Large intestine (tissue), 3 donors: ENCODE measurements around the gene LCN10. TPM values are rescaled to one million over a fixed set of nuclear protein-coding genes. Genes with fewer than 3 reads are reported as not detected.
"Not testable (repeated sequence)": the region's sequence is repeated elsewhere in the genome, so short reads cannot be mapped to it uniquely, and the experiment has no call there.

Source experiments
- DNase-seq, 2 donors: peaks; one replicate each; pipeline versions ENCODE4 v3.0.0 to v3.0.0-alpha.2; 2013
- H3K27ac ChIP-seq: one replicate; pipeline ENCODE4 v1.5.1; 2013; ENCODE audit warnings: low read length
- H3K27me3 ChIP-seq: 2 replicates; pipeline ENCODE4 v1.6.1; 2013; ENCODE audit warnings: low read length; ENCODE audit not compliant: control insufficient read depth, insufficient read depth
- H3K36me3 ChIP-seq: 2 replicates; pipeline ENCODE4 v1.6.1; 2013; ENCODE audit warnings: low read length; ENCODE audit not compliant: control insufficient read depth, insufficient read depth
- H3K4me1 ChIP-seq: one replicate; pipeline ENCODE4 v1.6.1; 2013; ENCODE audit warnings: low read length; ENCODE audit not compliant: control insufficient read depth, insufficient read depth
- H3K4me3 ChIP-seq: one replicate; pipeline ENCODE4 v1.5.1; 2013; ENCODE audit warnings: low read length
- H3K9me3 ChIP-seq: one replicate; pipeline ENCODE4 v1.6.1; 2013; ENCODE audit warnings: mild to moderate bottlenecking, low read depth, low read length, moderate library complexity; ENCODE audit not compliant: control insufficient read depth
- WGBS: methylation state at CpG from one replicate; pipeline ENCODE4 v1.1.5; 2013; ENCODE audit warnings: low lambda C conversion rate; ENCODE audit not compliant: insufficient coverage; 5-methylcytosine and 5-hydroxymethylcytosine counted together
- polyA plus RNA-seq: library from polyadenylated mRNA; unstranded; fragments of 120-200 nt; gene quantifications from one replicate; pipeline ENCODE4 v1.2.1, GENCODE V29; 2013

The LCN10 gene
- polyA plus RNA-seq, 1 donor: 7.8 TPM

DNA sequence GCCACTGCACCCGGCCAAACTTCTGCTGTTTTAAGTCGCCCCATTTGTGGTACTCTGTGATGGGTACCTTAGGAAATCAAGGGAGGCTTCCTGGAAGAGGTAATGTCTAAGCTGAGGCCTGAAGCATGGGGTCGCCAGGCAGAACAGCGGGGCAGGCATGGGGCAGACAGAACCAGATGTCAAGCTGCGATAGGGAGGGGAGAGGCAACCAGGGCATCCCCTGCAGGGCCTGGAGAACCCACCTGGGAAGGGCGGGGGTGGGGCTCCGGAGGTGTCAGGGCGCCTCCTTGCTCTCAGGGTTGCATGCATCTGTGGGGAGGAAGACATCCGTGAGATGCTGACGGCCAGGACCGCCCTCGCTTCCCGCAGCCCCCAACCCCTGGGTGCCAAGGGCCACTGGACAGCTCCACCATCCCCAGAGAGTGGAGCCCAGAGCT lies 18.8 kb upstream of the LCN10 start:
- no peak overlapping the region for H3K4me3 ChIP-seq
- no peak for DNase-seq
- H3K36me3 ChIP-seq: no peaks in the 10 kb centered on the region
- H3K9me3 ChIP-seq: peaks cover 5% of the 10 kb centered on the region
- H3K27ac ChIP-seq: no peak overlapping the region
- no CpG with 5 or more reads among the region's 13 CpGs for WGBS
- no peaks in the 10 kb centered on the region for H3K27me3 ChIP-seq
- peaks cover 9% of the 10 kb centered on the region for H3K4me1 ChIP-seq

DNA sequence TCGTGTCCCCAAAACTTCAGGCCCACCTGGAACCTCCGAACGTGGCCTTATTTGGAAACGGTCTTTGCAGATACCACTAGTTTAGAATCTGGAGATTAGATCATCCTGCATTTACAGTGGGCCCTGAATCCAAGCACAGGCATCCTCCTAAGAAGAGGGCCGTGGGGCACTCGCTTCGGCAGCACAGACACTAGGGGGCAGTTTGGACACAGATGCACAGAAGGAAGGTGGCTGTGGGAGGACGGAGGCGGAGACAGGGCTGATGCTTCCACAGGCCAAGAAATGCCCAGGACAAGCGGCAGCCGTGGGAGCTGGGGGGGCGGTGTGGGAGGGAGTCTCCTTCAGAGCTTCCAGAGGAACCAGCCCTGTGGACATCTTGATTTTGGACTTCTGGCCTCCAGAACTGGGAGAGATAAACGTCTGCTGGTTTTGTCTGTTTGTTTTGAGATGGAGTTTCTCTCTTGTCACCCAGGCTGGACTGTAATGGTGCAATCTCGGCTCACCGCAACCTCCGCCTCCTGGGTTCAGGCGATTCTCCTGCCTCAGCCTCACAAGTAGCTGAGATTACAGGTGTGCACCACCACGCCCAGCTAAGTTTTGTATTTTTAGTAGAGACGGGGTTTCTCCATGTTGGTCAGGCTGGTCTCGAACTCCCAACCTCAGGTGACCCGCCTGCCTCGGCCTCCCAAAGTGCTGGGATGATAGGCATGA lies 18.2 kb upstream of the LCN10 start:
- not testable (repeated sequence) for H3K27ac ChIP-seq, H3K27me3 ChIP-seq, H3K36me3 ChIP-seq, H3K4me3 ChIP-seq, H3K9me3 ChIP-seq, H3K4me1 ChIP-seq
- peak in 1 of 2 donors; percentile 67 for DNase-seq
- 40% methylated on average over 2 of the region's 22 CpGs for WGBS

DNA sequence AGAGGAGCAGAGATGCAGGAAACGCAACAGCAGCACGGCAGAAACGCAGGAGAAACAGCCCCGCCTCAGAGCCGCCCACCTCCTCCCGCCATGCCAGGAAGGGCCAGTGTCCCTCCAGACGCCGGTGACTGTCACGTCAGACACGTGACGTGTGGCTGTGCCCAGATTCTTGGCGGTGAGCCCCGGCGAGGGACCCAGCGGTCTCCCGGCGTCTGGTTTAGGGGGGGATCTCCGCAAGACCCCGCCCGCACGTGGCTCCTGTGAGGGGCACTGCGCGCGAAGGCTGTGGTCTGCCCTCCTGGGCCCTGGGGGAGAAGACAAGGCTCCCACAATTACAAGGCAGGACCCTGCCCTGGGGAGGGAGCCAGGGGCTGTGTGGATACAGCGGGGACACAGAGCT lies 17.7 kb upstream of the LCN10 start:
- H3K27ac ChIP-seq: no peak overlapping the region
- no peaks in the 10 kb centered on the region for H3K36me3 ChIP-seq
- peaks cover 9% of the 10 kb centered on the region for H3K4me1 ChIP-seq
- DNase-seq: no peak
- no CpG with 5 or more reads among the region's 25 CpGs for WGBS
- no peak overlapping the region for H3K4me3 ChIP-seq
- H3K27me3 ChIP-seq: no peaks in the 10 kb centered on the region
- peaks cover 11% of the 10 kb centered on the region for H3K9me3 ChIP-seq

DNA sequence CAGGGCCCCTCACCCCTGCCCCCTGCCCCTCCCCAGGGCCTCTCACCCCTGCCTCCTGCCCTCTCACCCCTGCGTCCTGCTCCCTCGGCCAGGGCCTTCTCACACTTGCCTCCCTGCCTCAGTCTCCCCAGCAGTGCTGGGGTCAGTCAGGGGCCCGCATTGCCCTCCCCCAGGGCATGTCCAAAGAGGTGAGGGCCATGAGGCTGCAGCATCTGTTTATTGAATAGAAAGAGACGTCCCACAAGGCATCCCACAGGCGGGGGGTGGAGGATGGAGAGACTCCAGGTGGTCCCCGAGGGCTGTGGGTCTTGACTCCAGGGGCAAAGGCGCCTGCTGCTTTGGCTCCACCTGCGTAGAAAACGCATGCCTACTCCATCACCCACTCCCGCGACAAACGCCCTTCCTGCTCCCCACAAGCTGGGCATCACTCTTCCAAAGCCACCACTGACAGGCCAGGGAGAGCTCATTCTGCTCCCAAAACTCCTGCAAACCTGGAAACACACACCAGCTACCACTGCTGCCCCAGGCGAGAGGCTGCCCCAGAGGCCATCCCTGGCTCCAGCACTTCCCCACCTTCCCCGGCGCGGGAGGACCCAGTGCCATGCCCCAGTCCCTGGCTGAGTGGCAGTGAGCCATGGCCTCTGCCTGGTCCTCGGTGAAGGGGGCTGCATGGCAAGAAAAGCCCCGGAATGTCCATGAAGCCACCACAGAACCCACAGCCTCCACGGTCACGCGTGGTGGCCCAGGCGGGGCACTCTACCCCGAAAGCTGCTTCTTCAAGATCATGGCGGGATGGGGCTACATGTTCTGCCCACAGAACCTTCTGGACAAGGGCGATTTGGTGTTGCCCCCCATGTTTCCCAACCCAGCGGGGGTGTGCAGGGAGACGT lies 16.9 kb upstream of the LCN10 start:
- H3K27me3 ChIP-seq: no peaks in the 10 kb centered on the region
- no peak overlapping the region for H3K27ac ChIP-seq
- H3K4me3 ChIP-seq: no peak overlapping the region
- no peak for DNase-seq
- H3K9me3 ChIP-seq: peaks cover 12% of the 10 kb centered on the region
- no peaks in the 10 kb centered on the region for H3K36me3 ChIP-seq
- H3K4me1 ChIP-seq: peaks cover 7% of the 10 kb centered on the region
- WGBS: no CpG with 5 or more reads among the region's 27 CpGs

DNA sequence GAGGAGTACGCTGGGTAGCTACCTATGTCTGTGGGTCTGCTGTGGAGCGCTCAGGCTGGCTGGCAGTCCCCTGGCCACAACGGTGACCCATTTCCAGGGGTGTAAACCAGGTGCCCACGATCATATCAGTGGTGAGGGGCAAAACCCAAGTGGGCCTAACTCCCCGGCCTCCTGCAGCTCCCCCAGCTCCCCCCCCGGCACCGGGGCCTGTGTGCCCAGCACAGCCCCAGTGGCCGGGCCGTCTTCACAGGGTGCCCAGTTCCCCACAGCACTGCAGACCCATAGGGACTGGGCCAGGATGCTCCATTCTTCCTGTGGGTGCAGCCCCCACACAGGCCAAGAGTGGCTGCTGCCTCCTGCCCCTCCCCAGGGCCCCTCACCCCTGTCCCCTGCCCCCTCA lies 16.3 kb upstream of the LCN10 start:
- H3K4me3 ChIP-seq: no peak overlapping the region
- no peak overlapping the region for H3K27ac ChIP-seq
- no peaks in the 10 kb centered on the region for H3K27me3 ChIP-seq
- H3K9me3 ChIP-seq: peaks cover 12% of the 10 kb centered on the region
- H3K36me3 ChIP-seq: no peaks in the 10 kb centered on the region
- no peaks in the 10 kb centered on the region for H3K4me1 ChIP-seq
- no CpG with 5 or more reads among the region's 9 CpGs for WGBS
- no peak for DNase-seq

DNA sequence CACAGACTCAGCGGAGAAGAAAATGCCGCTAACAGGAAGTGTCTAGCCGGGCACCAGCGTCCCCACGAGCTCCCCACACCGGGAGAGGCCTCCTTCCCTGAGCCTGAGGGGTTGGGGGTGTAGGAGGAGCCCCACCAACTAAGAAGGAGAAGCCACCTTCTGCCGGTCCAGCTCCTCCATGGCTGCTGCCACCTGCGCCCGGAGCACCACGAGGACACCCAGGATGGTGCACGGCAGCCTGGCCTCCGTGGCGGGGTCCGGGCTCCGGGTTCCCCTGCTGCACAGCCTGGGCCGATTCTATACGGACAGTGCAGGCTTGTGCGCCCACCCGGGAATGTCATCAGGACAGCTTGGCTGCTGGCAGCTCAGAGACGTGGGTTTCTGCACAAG lies 15.0 kb upstream of the LCN10 start:
- Histone ChIP-seq H3K36me3 (no peaks in the 10 kb centered on the region), H3K4me1 (no peaks in the 10 kb centered on the region), H3K4me3 (no peak overlapping the region), H3K27me3 (peaks cover 6% of the 10 kb centered on the region), H3K9me3 (peaks cover 18% of the 10 kb centered on the region), H3K27ac (no peak overlapping the region)
- no peak for DNase-seq
- WGBS: no CpG with 5 or more reads among the region's 20 CpGs

DNA sequence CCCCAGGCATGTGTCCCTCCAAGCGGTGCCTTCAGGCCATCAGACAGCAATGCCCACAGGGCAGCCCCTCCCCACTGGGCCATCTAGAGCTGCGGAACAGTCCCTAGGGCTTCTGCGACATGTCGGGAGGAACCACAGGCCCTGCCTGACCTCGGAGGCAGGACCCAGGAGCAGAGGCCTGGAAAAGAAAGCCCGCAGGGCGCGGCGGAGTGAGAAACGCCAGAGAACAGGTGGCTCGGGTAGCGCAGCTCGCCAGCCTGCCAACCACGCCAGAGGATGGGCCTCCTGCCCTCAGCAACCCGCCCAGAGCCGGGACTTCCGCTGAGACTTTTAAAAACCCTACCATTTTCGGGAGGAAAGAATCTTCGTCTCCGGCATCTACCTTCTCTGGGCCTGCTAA lies 14.6 kb upstream of the LCN10 start:
- no peak overlapping the region for H3K27ac ChIP-seq
- H3K4me1 ChIP-seq: no peaks in the 10 kb centered on the region
- no peak for DNase-seq
- H3K27me3 ChIP-seq: peaks cover 6% of the 10 kb centered on the region
- peaks cover 18% of the 10 kb centered on the region for H3K9me3 ChIP-seq
- WGBS: no CpG with 5 or more reads among the region's 20 CpGs
- H3K4me3 ChIP-seq: no peak overlapping the region
- no peaks in the 10 kb centered on the region for H3K36me3 ChIP-seq

DNA sequence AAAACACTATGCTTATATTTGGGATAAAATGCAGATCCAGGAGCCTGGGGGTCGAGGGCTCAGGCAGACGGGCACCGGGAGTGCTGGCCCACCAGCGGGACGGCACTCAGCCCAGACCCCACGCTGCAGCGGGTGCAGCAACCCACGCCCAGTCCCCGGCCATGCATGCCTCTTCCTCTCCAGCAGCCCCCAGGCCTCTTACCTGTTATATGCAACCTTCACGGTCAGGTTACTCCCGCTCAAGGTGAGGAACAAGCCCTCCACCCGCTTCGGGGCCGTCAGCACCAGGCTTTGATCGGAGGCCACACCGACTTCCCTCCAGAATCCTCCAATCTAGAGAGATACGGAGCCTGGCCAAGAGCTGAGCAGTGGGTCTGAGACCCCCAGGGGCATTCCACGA lies 14.1 kb upstream of the LCN10 start:
- no peak overlapping the region for H3K27ac ChIP-seq
- peaks cover 21% of the 10 kb centered on the region for H3K9me3 ChIP-seq
- no CpG with 5 or more reads among the region's 18 CpGs for WGBS

DNA sequence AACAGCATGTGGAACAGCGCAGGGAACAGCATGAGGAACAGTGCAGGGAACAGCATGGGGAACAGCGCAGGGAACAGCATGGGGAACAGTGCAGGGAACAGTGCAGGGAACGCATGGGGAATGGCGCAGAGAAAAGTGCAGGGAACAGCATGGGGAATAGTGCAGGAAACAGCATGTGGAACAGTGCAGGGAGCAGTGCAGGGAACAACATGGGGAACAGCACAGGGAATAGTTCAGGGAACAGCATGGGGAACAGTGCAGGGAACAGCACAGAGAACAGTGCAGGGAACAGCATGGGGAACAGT lies 13.3 kb upstream of the LCN10 start:
- no peaks in the 10 kb centered on the region for H3K4me1 ChIP-seq
- DNase-seq: no peak
- H3K4me3 ChIP-seq: no peak overlapping the region
- H3K27ac ChIP-seq: no peak overlapping the region
- peaks cover 22% of the 10 kb centered on the region for H3K9me3 ChIP-seq
- WGBS: no CpG with 5 or more reads among the region's 4 CpGs
- no peaks in the 10 kb centered on the region for H3K36me3 ChIP-seq
- H3K27me3 ChIP-seq: peaks cover 6% of the 10 kb centered on the region

More for the DNA sequence above, 14.1 kb upstream of the LCN10 start:
- no peak for DNase-seq
- Histone ChIP-seq H3K4me1 (no peaks in the 10 kb centered on the region), H3K36me3 (no peaks in the 10 kb centered on the region), H3K27me3 (peaks cover 6% of the 10 kb centered on the region), H3K4me3 (no peak overlapping the region)

DNA sequence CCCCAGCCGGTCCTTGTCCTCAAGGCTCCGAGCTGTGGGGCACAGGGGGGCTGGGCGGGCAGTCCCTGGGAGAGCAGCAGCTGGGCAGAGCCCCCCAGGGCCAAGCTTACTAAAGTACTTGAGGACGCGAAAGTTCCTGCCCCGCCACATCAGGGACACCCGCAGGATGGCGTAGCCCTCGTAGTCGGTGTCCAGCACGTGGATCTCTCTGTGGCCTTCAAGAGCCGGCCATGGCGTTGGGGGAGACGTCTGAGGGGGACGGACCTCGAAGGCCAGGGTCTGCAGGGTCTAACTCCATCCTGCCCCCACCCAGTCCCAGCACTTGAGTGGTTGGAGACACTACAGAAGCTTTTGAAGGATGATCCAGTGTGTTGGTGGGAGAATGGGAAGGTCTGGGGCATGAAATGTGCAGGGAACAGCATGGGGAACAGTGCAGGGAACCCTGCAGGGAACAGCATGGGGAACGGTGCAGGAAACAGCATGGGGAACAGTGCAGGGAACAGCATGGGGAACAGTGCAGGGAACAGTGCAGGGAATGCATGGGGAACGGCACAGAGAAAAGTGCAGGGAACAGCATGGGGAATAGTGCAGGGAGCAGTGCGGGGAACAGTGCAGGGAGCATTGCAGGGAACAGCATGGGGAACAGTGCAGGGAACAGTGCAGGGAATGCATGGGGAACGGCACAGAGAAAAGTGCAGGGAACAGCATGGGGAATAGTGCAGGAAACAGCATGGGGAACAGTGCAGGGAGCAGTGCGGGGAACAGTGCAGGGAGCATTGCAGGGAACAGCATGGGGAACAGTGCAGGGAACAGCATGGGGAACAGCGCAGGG lies 12.8 kb upstream of the LCN10 start:
- not testable (repeated sequence) for H3K27me3 ChIP-seq, H3K36me3 ChIP-seq, H3K27ac ChIP-seq, H3K4me3 ChIP-seq, H3K4me1 ChIP-seq, DNase-seq
- 92% methylated on average over 2 of the region's 22 CpGs for WGBS
- H3K9me3 ChIP-seq: peaks cover 21% of the 10 kb centered on the region
